B cell (primary cell): Measurements from ENCODE around the gene HES2.

ENCODE experiments used
- CTCF ChIP-seq: fragments of 200-600 bp; IDR thresholded peaks from one replicate; pipeline ENCODE4 v1.8.0; 2022; ENCODE audit warnings: antibody characterized with exemption, mild to moderate bottlenecking
- EZH2 ChIP-seq: IDR thresholded peaks from 2 replicates; pipeline ENCODE4 v1.6.1; 2012; ENCODE audit warnings: borderline replicate concordance, low read depth, mild to moderate bottlenecking, moderate library complexity, low read length; ENCODE audit not compliant: insufficient read depth, poor library complexity, severe bottlenecking

- TF ChIP-seq CTCF (no peak), EZH2 (no peak)
Measured at GRCh38 chr1:6448749-6449631, 29.3 kb upstream of the HES2 start.
